Trophoblast cell (in vitro differentiated cells and primary cell): ENCODE data around the gene MARCHF6.

Source experiments
- DNase-seq, 2 donors: peaks; one replicate each; pipeline ENCODE4 v3.0.0-alpha.2; 2016
- H2AFZ ChIP-seq: 2 replicates; pipeline ENCODE4 v1.6.1; 2013; ENCODE audit warnings: low read length, moderate library complexity, mild to moderate bottlenecking; ENCODE audit not compliant: insufficient read depth, poor library complexity
- H2AK5ac ChIP-seq: 2 replicates; pipeline ENCODE4 v1.6.1; 2013; ENCODE audit warnings: mild to moderate bottlenecking, low read length
- H2BK120ac ChIP-seq: 2 replicates; pipeline ENCODE4 v1.6.1; 2013; ENCODE audit warnings: low read length, mild to moderate bottlenecking, moderate library complexity; ENCODE audit not compliant: insufficient read depth, poor library complexity
- H2BK12ac ChIP-seq: 2 replicates; pipeline ENCODE4 v1.6.1; 2013; ENCODE audit warnings: mild to moderate bottlenecking, low read length, moderate library complexity
- H2BK5ac ChIP-seq: 2 replicates; pipeline ENCODE4 v1.6.1; 2013; ENCODE audit warnings: low read length, low read depth, moderate library complexity, mild to moderate bottlenecking; ENCODE audit not compliant: poor library complexity
- H3K14ac ChIP-seq: 2 replicates; pipeline ENCODE4 v1.6.1; 2013; ENCODE audit warnings: mild to moderate bottlenecking, low read length
- H3K18ac ChIP-seq: 2 replicates; pipeline ENCODE4 v1.6.1; 2013; ENCODE audit warnings: mild to moderate bottlenecking, low read length
- H3K23ac ChIP-seq: 2 replicates; pipeline ENCODE4 v1.6.1; 2013; ENCODE audit warnings: low read length
- H3K27ac ChIP-seq: 2 replicates; pipeline ENCODE4 v1.5.1; 2013; ENCODE audit warnings: low read depth, mild to moderate bottlenecking, inconsistent platforms, low read length, moderate library complexity
- H3K27me3 ChIP-seq: 2 replicates; pipeline ENCODE4 v1.6.1; 2013; ENCODE audit warnings: inconsistent platforms, mild to moderate bottlenecking, low read length, moderate library complexity; ENCODE audit not compliant: insufficient read depth
- H3K36me3 ChIP-seq, 2 experiments: 1 replicate in 1 of 2; 2 replicates in 1 of 2; pipeline ENCODE4 v1.6.1; 2013; ENCODE audit warnings: low read length in 2 of 2, mild to moderate bottlenecking in 2 of 2, moderate library complexity in 1 of 2; ENCODE audit not compliant: insufficient read depth in 2 of 2, control insufficient read depth in 1 of 2
- H3K4ac ChIP-seq: 2 replicates; pipeline ENCODE4 v1.6.1; 2013; ENCODE audit warnings: low read depth, mild to moderate bottlenecking, low read length, moderate library complexity
- H3K4me1 ChIP-seq, 2 experiments: 1 replicate in 1 of 2; 2 replicates in 1 of 2; pipeline ENCODE4 v1.6.1; 2013; ENCODE audit warnings: low read length in 2 of 2, mild to moderate bottlenecking in 2 of 2, moderate library complexity in 1 of 2; ENCODE audit not compliant: insufficient read depth in 2 of 2, control insufficient read depth in 1 of 2
- H3K4me2 ChIP-seq: 2 replicates; pipeline ENCODE4 v1.6.1; 2013; ENCODE audit warnings: inconsistent platforms, mild to moderate bottlenecking, low read length, moderate library complexity
- H3K4me3 ChIP-seq: 2 replicates; pipeline ENCODE4 v1.5.1; 2013; ENCODE audit warnings: mild to moderate bottlenecking, low read depth, low read length, inconsistent platforms
- H3K79me1 ChIP-seq: one replicate; pipeline ENCODE4 v1.6.1; 2013; ENCODE audit warnings: low read length
- H3K79me2 ChIP-seq: 2 replicates; pipeline ENCODE4 v1.6.1; 2013; ENCODE audit warnings: low read length, mild to moderate bottlenecking; ENCODE audit not compliant: control insufficient read depth, insufficient read depth, poor library complexity
- H3K9ac ChIP-seq: 2 replicates; pipeline ENCODE4 v1.6.1; 2013; ENCODE audit warnings: mild to moderate bottlenecking, low read length
- H3K9me3 ChIP-seq: 2 replicates; pipeline ENCODE4 v1.6.1; 2013; ENCODE audit warnings: low read depth, mild to moderate bottlenecking, control low read depth, inconsistent platforms, low read length; ENCODE audit not compliant: insufficient read depth
- H4K12ac ChIP-seq: 2 replicates; pipeline ENCODE4 v1.6.1; 2013; ENCODE audit warnings: low read depth, mild to moderate bottlenecking, low read length, moderate library complexity
- H4K8ac ChIP-seq: 2 replicates; pipeline ENCODE4 v1.6.1; 2013; ENCODE audit warnings: low read depth, mild to moderate bottlenecking, low read length, moderate library complexity
- H4K91ac ChIP-seq: one replicate; pipeline ENCODE4 v1.6.1; 2013; ENCODE audit warnings: low read depth, mild to moderate bottlenecking, low read length, moderate library complexity
- WGBS: extraction: QIAGEN DNeasy Blood & Tissue Kit; methylation state at CpG from one replicate; pipeline ENCODE4 v1.1.7; 2013; ENCODE audit warnings: missing lambda C conversion rate; ENCODE audit not compliant: insufficient read length, insufficient coverage; ENCODE audit errors: extremely low coverage; 5-methylcytosine and 5-hydroxymethylcytosine counted together

MARCHF6 gene

DNA sequence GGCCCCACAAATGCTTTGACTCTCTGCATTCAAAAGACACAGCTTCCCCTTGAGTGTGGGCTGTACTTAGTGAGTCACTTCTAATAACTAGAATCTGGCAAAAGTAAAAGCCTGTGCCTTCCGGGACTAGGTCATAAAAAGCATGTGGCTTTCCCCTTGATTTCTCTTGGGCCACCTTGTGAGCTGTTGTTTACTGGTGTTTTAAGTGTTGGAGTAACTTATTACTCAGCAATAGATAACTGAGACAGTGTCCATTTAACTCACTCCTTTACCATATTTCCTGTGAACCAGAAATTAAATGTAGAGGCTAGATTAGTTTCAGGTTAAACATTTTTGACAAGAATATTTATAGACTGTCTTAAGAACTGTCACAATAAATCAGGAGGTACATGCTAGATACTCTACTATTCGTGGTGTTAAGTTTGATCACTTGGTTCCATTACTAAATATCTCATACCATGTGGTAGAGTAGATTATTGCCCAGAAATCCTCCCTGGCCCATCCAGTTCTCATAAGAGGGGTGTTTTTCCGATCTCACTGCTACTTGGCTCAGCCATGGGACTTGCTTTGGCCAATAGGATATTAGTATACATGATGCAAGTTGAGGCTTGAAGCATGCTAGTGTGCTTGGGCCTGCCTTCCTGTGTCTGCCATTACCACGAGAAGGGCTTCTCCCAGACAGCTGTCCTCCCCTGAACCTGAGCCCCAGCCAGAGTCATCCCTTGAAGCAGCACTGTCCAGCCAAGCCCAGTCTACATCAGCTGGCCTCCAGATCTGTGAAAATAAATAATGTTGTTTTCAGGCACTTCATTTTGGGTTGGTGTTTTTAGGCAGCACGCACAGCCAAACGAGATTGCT, 35.4 kb upstream of the MARCHF6 start:
- no peak overlapping the region for H4K12ac ChIP-seq
- H3K4ac ChIP-seq = no peak overlapping the region
- H3K23ac ChIP-seq = no peak overlapping the region
- no peak overlapping the region for H4K8ac ChIP-seq
- H3K4me1 ChIP-seq = no peaks in the 10 kb centered on the region
- H3K79me2 ChIP-seq = no peaks in the 10 kb centered on the region
- H3K27ac ChIP-seq = no peak overlapping the region
- H3K36me3 ChIP-seq = no peaks in the 10 kb centered on the region
- H3K79me1 ChIP-seq = no peaks in the 10 kb centered on the region
- no peaks in the 10 kb centered on the region for H3K9me3 ChIP-seq
- no peak overlapping the region for H2BK120ac ChIP-seq
- H3K4me3 ChIP-seq = no peak overlapping the region
- no peak overlapping the region for H4K91ac ChIP-seq
- WGBS = no CpG with 5 or more reads among the region's 6 CpGs
- H3K14ac ChIP-seq = no peak overlapping the region
- H2BK5ac ChIP-seq = no peak overlapping the region
- H2AFZ ChIP-seq = no peak overlapping the region
- H3K4me2 ChIP-seq = no peak overlapping the region
- DNase-seq = no peak
- H2AK5ac ChIP-seq = no peak overlapping the region
- no peak overlapping the region for H2BK12ac ChIP-seq
- H3K27me3 ChIP-seq = no peaks in the 10 kb centered on the region
- no peak overlapping the region for H3K9ac ChIP-seq
- no peak overlapping the region for H3K18ac ChIP-seq

DNA sequence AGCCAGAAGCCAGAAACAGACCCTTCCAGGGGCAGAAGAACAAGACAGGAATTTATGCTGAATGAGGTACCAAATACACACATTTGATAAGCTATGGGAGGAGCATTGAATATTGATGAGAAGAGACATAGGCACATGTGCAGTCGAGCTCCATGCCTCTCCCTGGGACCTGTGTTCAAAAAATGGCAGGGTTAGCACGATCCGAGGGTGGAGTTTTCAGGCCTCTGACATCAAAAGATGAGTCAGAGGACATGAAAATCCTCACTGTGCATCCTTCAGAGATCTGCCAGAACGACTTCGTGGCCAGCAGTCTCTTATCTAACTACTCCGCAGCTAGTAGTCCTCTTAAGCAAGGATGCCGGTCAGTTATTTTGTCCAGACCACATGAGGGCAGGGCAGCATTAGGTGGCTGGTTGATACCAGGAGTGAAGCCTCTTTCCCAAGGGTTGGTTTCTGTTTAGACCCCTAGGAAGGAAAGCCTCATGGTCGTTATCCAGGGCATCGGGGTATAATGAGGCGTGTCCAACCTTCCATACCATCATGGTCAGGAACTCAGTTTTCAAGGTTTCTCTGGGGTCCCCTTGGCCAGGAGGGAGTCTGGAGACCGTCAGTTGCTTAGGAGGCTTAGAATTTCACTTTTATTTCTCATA, 34.2 kb upstream of the MARCHF6 start:
- Histone ChIP-seq H3K79me1 (no peaks in the 10 kb centered on the region), H3K23ac (no peak overlapping the region), H3K27ac (no peak overlapping the region), H3K9ac (no peak overlapping the region), H3K4ac (no peak overlapping the region), H3K4me3 (no peak overlapping the region), H2AK5ac (no peak overlapping the region), H2BK5ac (no peak overlapping the region), H3K4me1 (no peaks in the 10 kb centered on the region), H2BK12ac (no peak overlapping the region), H3K4me2 (no peak overlapping the region), H3K9me3 (no peaks in the 10 kb centered on the region), H4K8ac (no peak overlapping the region), H3K27me3 (no peaks in the 10 kb centered on the region), H3K79me2 (no peaks in the 10 kb centered on the region), H4K12ac (no peak overlapping the region), H3K14ac (no peak overlapping the region), H2AFZ (no peak overlapping the region), H2BK120ac (no peak overlapping the region), H4K91ac (no peak overlapping the region), H3K18ac (no peak overlapping the region), H3K36me3 (no peaks in the 10 kb centered on the region)
- WGBS = no CpG with 5 or more reads among the region's 11 CpGs
- no peak for DNase-seq

- Histone ChIP-seq H2BK12ac (no peak overlapping the region), H3K9ac (no peak overlapping the region), H3K36me3 (no peaks in the 10 kb centered on the region), H3K4me3 (no peak overlapping the region), H2AK5ac (no peak overlapping the region), H3K79me2 (no peaks in the 10 kb centered on the region), H3K4me1 (no peaks in the 10 kb centered on the region), H3K27ac (no peak overlapping the region), H2BK5ac (no peak overlapping the region), H3K14ac (no peak overlapping the region), H4K91ac (no peak overlapping the region), H3K79me1 (no peaks in the 10 kb centered on the region), H3K27me3 (no peaks in the 10 kb centered on the region), H2BK120ac (no peak overlapping the region), H3K18ac (no peak overlapping the region), H2AFZ (no peak overlapping the region), H3K4me2 (no peak overlapping the region), H3K4ac (no peak overlapping the region), H4K8ac (no peak overlapping the region), H3K9me3 (no peaks in the 10 kb centered on the region), H4K12ac (no peak overlapping the region), H3K23ac (no peak overlapping the region)
- WGBS = no CpG with 5 or more reads among the region's 3 CpGs
- DNase-seq = no peak
Measured at GRCh38 chr5:10320793-10321192, 32.7 kb upstream of the MARCHF6 start.

GRCh38 chr5:10321882-10322281, 31.6 kb upstream of the MARCHF6 start:
- H2AFZ ChIP-seq = no peak overlapping the region
- no peaks in the 10 kb centered on the region for H3K79me2 ChIP-seq
- no peak for DNase-seq
- no peak overlapping the region for H3K18ac ChIP-seq
- no peak overlapping the region for H3K9ac ChIP-seq
- H2BK120ac ChIP-seq = no peak overlapping the region
- no peak overlapping the region for H2BK12ac ChIP-seq
- H4K12ac ChIP-seq = no peak overlapping the region
- H3K79me1 ChIP-seq = no peaks in the 10 kb centered on the region
- no peaks in the 10 kb centered on the region for H3K36me3 ChIP-seq
- no peak overlapping the region for H3K27ac ChIP-seq
- no peak overlapping the region for H3K4ac ChIP-seq
- H4K8ac ChIP-seq = no peak overlapping the region
- H2AK5ac ChIP-seq = no peak overlapping the region
- no peak overlapping the region for H3K4me3 ChIP-seq
- H3K4me2 ChIP-seq = no peak overlapping the region
- no peaks in the 10 kb centered on the region for H3K27me3 ChIP-seq
- no peaks in the 10 kb centered on the region for H3K4me1 ChIP-seq
- H4K91ac ChIP-seq = no peak overlapping the region
- H3K9me3 ChIP-seq = no peaks in the 10 kb centered on the region
- no peak overlapping the region for H3K23ac ChIP-seq
- WGBS = no CpG with 5 or more reads among the region's 9 CpGs
- H3K14ac ChIP-seq = no peak overlapping the region
- H2BK5ac ChIP-seq = no peak overlapping the region
